ENCODE data around the gene LRP1B. TPM values are rescaled to one million over a fixed set of nuclear protein-coding genes. Genes with fewer than 3 reads are reported as not detected.
A peak's percentile ranks its signal among the peaks of the same experiment; 100 is the strongest.

LRP1B gene
- polyA plus RNA-seq, 2 of the 4 experiments (the other 2 are of a cell fraction) = 0.03 TPM; not detected in 1

GRCh38 chr2:141508806-141509595 lies 621.8 kb downstream of the LRP1B start:
- DNase-seq (ENCODE audit: low read depth in 1 of 2, low spot score in 1 of 2) (no peak), FAIRE-seq (no peak), ATAC-seq (peak in 1 of 2 experiments; percentile 37; a peak in 1 of 6 replicates)
- Histone ChIP-seq H3K9me3 (no peaks in the 10 kb centered on the region), H3K4me2 (peak overlapping the region; percentile 30; the same call in 2 of the 3 replicates), H3K4me3 (no peak overlapping the region), H3K4me1 (peaks cover 15% of the 10 kb centered on the region; the same call in 2 of the 3 replicates), H3K27ac (no peak overlapping the region)
- CTCF ChIA-PET = no interaction called here
- POLR2A ChIA-PET = no interaction called here
- WGBS (ENCODE audit: missing lambda C conversion rate) = 18% methylated on average over 5 of the region's 5 CpGs
- no peak for TF ChIP-seq CBX2 (IDR thresholded peaks at IDR 0.05; ENCODE audit: borderline replicate concordance, low read depth)
- no peak for TF ChIP-seq SREBF2 (IDR thresholded peaks at IDR 0.05)
- no peak for TF ChIP-seq RFX5 (IDR thresholded peaks at IDR 0.05)
- TF ChIP-seq POLR2AphosphoS2 (conservative IDR thresholded peaks at IDR 0.05; ENCODE audit: low read length) = no peak
- no peak for TF ChIP-seq RARB (CRISPR knock-in tag; IDR thresholded peaks at IDR 0.05)
- no peak for TF ChIP-seq HMGXB4 (CRISPR knock-in tag; IDR thresholded peaks at IDR 0.05; ENCODE audit: borderline replicate concordance)
- no peak for TF ChIP-seq JUN (IDR thresholded peaks at IDR 0.05)
- TF ChIP-seq HOXA7 (CRISPR knock-in tag; IDR thresholded peaks at IDR 0.05) = no peak
- no peak for TF ChIP-seq GATA3 (IDR thresholded peaks at IDR 0.05; ENCODE audit: borderline replicate concordance)
- no peak for TF ChIP-seq USF2 (IDR thresholded peaks at IDR 0.05)
- TF ChIP-seq PHF8 (IDR thresholded peaks at IDR 0.05; ENCODE audit: borderline replicate concordance, low read depth) = no peak

GRCh38 chr2:141508086-141508752 lies 622.6 kb downstream of the LRP1B start:
- ATAC-seq = no peak
- no peak for FAIRE-seq
- TF ChIP-seq BHLHE40 (IDR thresholded peaks at IDR 0.05; ENCODE audit: low read depth, low read length) (no peak), FOSL2 (IDR thresholded peaks at IDR 0.05) (no peak), FOSL2 (CRISPR knock-in tag; IDR thresholded peaks at IDR 0.05) (no peak), SREBF2 (IDR thresholded peaks at IDR 0.05) (no peak), HMGXB4 (CRISPR knock-in tag; IDR thresholded peaks at IDR 0.05; ENCODE audit: borderline replicate concordance) (no peak), EHMT2 (IDR thresholded peaks at IDR 0.05; ENCODE audit: low read depth) (no peak), CHD4 (IDR thresholded peaks at IDR 0.05; ENCODE audit: borderline replicate concordance) (no peak), SMC3 (IDR thresholded peaks at IDR 0.05) (no peak), CBX2 (IDR thresholded peaks at IDR 0.05; ENCODE audit: borderline replicate concordance, low read depth) (no peak), JUNB (IDR thresholded peaks at IDR 0.05) (no peak), RNF2 (IDR thresholded peaks at IDR 0.05; ENCODE audit: borderline replicate concordance, low read depth) (no peak), CHD2 (IDR thresholded peaks at IDR 0.05; ENCODE audit: low read length, partially characterized antibody) (no peak), ZNF302 (CRISPR knock-in tag; IDR thresholded peaks at IDR 0.05) (no peak), HOXB13 (CRISPR knock-in tag; IDR thresholded peaks at IDR 0.05; ENCODE audit: low read depth) (no peak), ZFP36 (IDR thresholded peaks at IDR 0.05; ENCODE audit: borderline replicate concordance, partially characterized antibody) (no peak), EHF (CRISPR knock-in tag; IDR thresholded peaks at IDR 0.05) (no peak), POLR2AphosphoS2 (conservative IDR thresholded peaks at IDR 0.05; ENCODE audit: low read length) (no peak)
- no peaks in the 10 kb centered on the region for H3K9me3 ChIP-seq
- H3K4me2 ChIP-seq = peak overlapping the region; percentile 30; the same call in 1 of the 3 replicates
- H3K4me1 ChIP-seq = peaks cover 15% of the 10 kb centered on the region; the same call in 2 of the 3 replicates
- ChIA-PET CTCF (no interaction called here), POLR2A (no interaction called here)
- no peak for DNase-seq (ENCODE audit: low read depth in 1 of 2, low spot score in 1 of 2)
- H3K27ac ChIP-seq = no peak overlapping the region
- no peak overlapping the region for H3K4me3 ChIP-seq

Measured in A549 (cell line).